ENCODE data around the gene MCTP1. TPM values are rescaled to one million over a fixed set of nuclear protein-coding genes. Genes with fewer than 3 reads are reported as not detected.

MCTP1 gene
- total and polyA plus RNA-seq, 2 of the 13 experiments (the other 11 are each of a cell fraction or from before 2014, with no cell fraction given): 0.15 to 0.48 TPM

DNA sequence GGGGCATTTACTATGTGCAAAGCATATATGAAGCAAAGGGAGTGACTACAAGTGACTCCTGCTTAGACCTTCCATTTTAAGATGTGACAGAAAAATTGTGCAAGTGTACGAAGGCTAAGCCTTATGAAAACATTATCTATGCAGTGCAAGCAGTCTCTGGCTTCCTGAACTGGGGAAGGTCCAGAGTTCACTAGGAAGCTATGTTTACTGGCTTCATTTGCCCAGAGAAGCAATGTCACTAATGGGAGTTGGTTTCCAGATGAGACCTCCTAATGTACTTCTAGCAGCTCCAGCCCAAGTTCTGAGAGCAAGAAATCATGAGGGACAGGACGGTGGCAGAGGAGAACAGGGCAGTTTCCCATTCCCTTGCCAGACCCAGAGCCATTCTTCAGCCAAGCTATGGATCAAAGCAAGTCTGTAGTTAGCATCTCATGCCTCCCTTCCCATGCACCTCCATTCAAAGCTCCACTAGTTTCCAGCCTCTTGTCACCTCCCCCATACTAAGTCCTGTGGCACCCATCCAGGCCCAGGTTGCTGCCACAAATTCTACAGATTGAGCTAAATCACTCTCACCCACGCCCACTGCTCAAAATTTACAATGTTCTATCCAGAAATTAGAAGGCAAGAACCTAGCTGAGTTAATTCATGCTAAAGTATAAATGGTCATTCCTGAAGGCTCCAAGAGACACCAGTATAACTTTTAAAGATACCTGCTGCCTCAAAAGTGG is 21.8 kb downstream of the MCTP1 start:
- 0 out of 5 replicates have a peak, but pooled peaks cover 0 to 3% of the 10 kb centered on the region in 2 experiments for H3K27me3 ChIP-seq (ENCODE audit: control insufficient read depth in 1 of 2, insufficient read depth in 2 of 2, low read length in 2 of 2)
- no peaks in the 10 kb centered on the region for H3K79me2 ChIP-seq (ENCODE audit: insufficient read depth, low read length)
- BruUV-seq (replicated peaks): no TSS peak
- FAIRE-seq (peak; percentile 87), ATAC-seq (peak; percentile 99), DNase-seq (ENCODE audit: low spot score) (peak; percentile 93)
- peak overlapping the region; percentile 76 for H2AFZ ChIP-seq (ENCODE audit: low read length)
- intact Hi-C loops (cut with micrococcal nuclease; ENCODE audit: unreplicated experiment): loop anchor here (2.0 kb wide), 1 partner anchor 18 kb away; no protein-coding TSS in a partner anchor
- H3K4me3 ChIP-seq (replicated peaks in 1 of 3; ENCODE audit: insufficient read depth in 1 of 3, low read depth in 2 of 3, low read length in 3 of 3): peak overlapping the region in 1 of 3 experiments; percentile 52; a peak in 2 of 6 replicates
- peaks cover 35% of the 10 kb centered on the region for H3K4me1 ChIP-seq (ENCODE audit: insufficient read depth, low read length)
- CTCF ChIA-PET (ENCODE audit: low intra/inter-chr PET ratio, low total read pairs): no interaction called here
- peak overlapping the region; percentile 75 for H3K27ac ChIP-seq (ENCODE audit: extremely low read length, insufficient read depth, low read length)
- H4K20me1 ChIP-seq (ENCODE audit: insufficient read depth, low read length): no peaks in the 10 kb centered on the region
- H3K4me2 ChIP-seq (ENCODE audit: low read depth, low read length): peak overlapping the region; percentile 84
- in situ Hi-C loops (cut with HindIII; ENCODE audit: extremely low pct_ligation_motif_present, low pct_unique_long_range_greater_than_20kb): loop anchor here (5.0 kb wide), 1 partner anchor 296 kb away; no protein-coding TSS in a partner anchor
- 29% methylated on average over 3 of the region's 3 CpGs for WGBS (ENCODE audit: low lambda C conversion rate)
- H3K9me3 ChIP-seq (ENCODE audit: low read length): no peaks in the 10 kb centered on the region
- H3K36me3 ChIP-seq (replicated peaks in 1 of 2; ENCODE audit: control insufficient read depth in 1 of 2, insufficient read depth in 2 of 2, low read length in 2 of 2): no peaks in the 10 kb centered on the region
- POLR2A ChIA-PET: no interaction called here
- H3K9ac ChIP-seq (ENCODE audit: insufficient read depth, low read depth, low read length): no peak overlapping the region
- TF ChIP-seq ZNF230 (CRISPR knock-in tag; IDR thresholded peaks at IDR 0.05): no peak
- TF ChIP-seq PITX1 (CRISPR knock-in tag; IDR thresholded peaks at IDR 0.05): peak; percentile 100
- peak; percentile 59; the same call in 1 of the 2 replicates for TF ChIP-seq ELF1 (CRISPR knock-in tag; IDR thresholded peaks at IDR 0.05)
- TF ChIP-seq ZNF441 (CRISPR knock-in tag; IDR thresholded peaks at IDR 0.05; ENCODE audit: borderline replicate concordance): no peak
- 0 out of 2 replicates have a peak, but pooled peaks have one; percentile 37 for TF ChIP-seq ZNF556 (CRISPR knock-in tag; IDR thresholded peaks at IDR 0.05; ENCODE audit: borderline replicate concordance)
- 0 out of 2 replicates have a peak, but pooled peaks have one; percentile 54 for TF ChIP-seq ZNF124 (CRISPR knock-in tag; IDR thresholded peaks at IDR 0.05)
- TF ChIP-seq, protein P1, sequence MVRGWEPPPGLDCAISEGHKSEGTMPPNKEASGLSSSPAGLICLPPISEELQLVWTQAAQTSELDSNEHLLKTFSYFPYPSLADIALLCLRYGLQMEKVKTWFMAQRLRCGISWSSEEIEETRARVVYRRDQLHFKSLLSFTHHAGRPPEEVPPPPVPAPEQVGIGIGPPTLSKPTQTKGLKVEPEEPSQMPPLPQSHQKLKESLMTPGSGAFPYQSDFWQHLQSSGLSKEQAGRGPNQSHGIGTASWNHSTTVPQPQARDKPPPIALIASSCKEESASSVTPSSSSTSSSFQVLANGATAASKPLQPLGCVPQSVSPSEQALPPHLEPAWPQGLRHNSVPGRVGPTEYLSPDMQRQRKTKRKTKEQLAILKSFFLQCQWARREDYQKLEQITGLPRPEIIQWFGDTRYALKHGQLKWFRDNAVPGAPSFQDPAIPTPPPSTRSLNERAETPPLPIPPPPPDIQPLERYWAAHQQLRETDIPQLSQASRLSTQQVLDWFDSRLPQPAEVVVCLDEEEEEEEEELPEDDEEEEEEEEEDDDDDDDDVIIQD (CRISPR knock-in tag; IDR thresholded peaks at IDR 0.05; ENCODE audit: low read depth): peak; percentile 65; the same call in 1 of the 2 replicates
- no peak for TF ChIP-seq RBM22 (optimal IDR thresholded peaks at IDR 0.05; ENCODE audit: low read length)
- TF ChIP-seq CEBPG (CRISPR knock-in tag; IDR thresholded peaks at IDR 0.05): peak; percentile 92
- no peak for TF ChIP-seq ZNF20 (CRISPR knock-in tag; IDR thresholded peaks at IDR 0.05)
- TF ChIP-seq RXRB (CRISPR knock-in tag; IDR thresholded peaks at IDR 0.05; ENCODE audit: borderline replicate concordance): peak; percentile 53; the same call in 1 of the 2 replicates
- peak; percentile 77 for TF ChIP-seq ASH2L (IDR thresholded peaks at IDR 0.05; ENCODE audit: insufficient read length, low read depth, low read length)
- peak; percentile 46; the same call in 1 of the 2 replicates for TF ChIP-seq ZNF205 (CRISPR knock-in tag; IDR thresholded peaks at IDR 0.05)
- peak; percentile 76 for TF ChIP-seq NCOR1 (IDR thresholded peaks at IDR 0.05; ENCODE audit: borderline replicate concordance, low read length)
- TF ChIP-seq THAP11 (CRISPR knock-in tag; IDR thresholded peaks at IDR 0.05): 0 out of 2 replicates have a peak, but pooled peaks have one; percentile 51
- peak; percentile 39; the same call in 1 of the 2 replicates for TF ChIP-seq ERF (CRISPR knock-in tag; IDR thresholded peaks at IDR 0.05)
- TF ChIP-seq ZBTB39 (CRISPR knock-in tag; IDR thresholded peaks at IDR 0.05): no peak
- TF ChIP-seq NKX3-1 (CRISPR knock-in tag; IDR thresholded peaks at IDR 0.05): no peak
